Left renal cortex interstitium (tissue), 4 donors: Measurements from ENCODE around the gene FBXW11. TPM values are rescaled to one million over a fixed set of nuclear protein-coding genes. Genes with fewer than 3 reads are reported as not detected.

ENCODE experiments used
- DNase-seq, 4 donors: peaks; one replicate each; pipeline ENCODE4 v3.0.0-alpha.2; 2013; ENCODE audit warnings: low read depth in 4 of 4, low spot score in 2 of 4, missing footprints in 1 of 4
- polyA plus RNA-seq, 4 donors: library from polyadenylated mRNA; unstranded; fragments of 120-200 nt; gene quantifications; one replicate each; pipeline ENCODE4 v1.2.1, GENCODE V29; 2013; ENCODE audit not compliant: insufficient read length in 4 of 4

Gene FBXW11
- polyA plus RNA-seq, 4 donors = 51.0 to 58.7 (median 55.5) TPM

- no peak for DNase-seq
Measured at GRCh38 chr5:171874234-171874633, 132.2 kb downstream of the FBXW11 start.

GRCh38 chr5:171872666-171873065 is 133.8 kb downstream of the FBXW11 start:
- no peak for DNase-seq

- DNase-seq = no peak
Measured at GRCh38 chr5:171871711-171872110, 134.7 kb downstream of the FBXW11 start.

GRCh38 chr5:171869956-171870355 is 136.5 kb downstream of the FBXW11 start:
- no peak for DNase-seq

- DNase-seq = no peak
Measured at GRCh38 chr5:171868236-171868635, 138.2 kb downstream of the FBXW11 start.

- no peak for DNase-seq
Measured at GRCh38 chr5:171867786-171868185, 138.7 kb downstream of the FBXW11 start.

- DNase-seq = no peak
Measured at GRCh38 chr5:171865471-171865870, 141.0 kb downstream of the FBXW11 start.

GRCh38 chr5:171863935-171864334 is 142.5 kb downstream of the FBXW11 start:
- DNase-seq = no peak

- DNase-seq = no peak
Measured at GRCh38 chr5:171862624-171863023, 143.8 kb downstream of the FBXW11 start.

- no peak for DNase-seq
Measured at GRCh38 chr5:171861381-171861780, 145.1 kb downstream of the FBXW11 start.

GRCh38 chr5:171858303-171858702 is 148.1 kb downstream of the FBXW11 start:
- no peak for DNase-seq

- DNase-seq = no peak
Measured at GRCh38 chr5:171857489-171857876, 149.0 kb downstream of the FBXW11 start.

GRCh38 chr5:171855798-171856763 is 150.4 kb downstream of the FBXW11 start:
- DNase-seq = no peak

GRCh38 chr5:171855265-171855664 is 151.2 kb downstream of the FBXW11 start:
- no peak for DNase-seq

- no peak for DNase-seq
Measured at GRCh38 chr5:171852255-171852681, 154.2 kb downstream of the FBXW11 start.

- no peak for DNase-seq
Measured at GRCh38 chr5:171851251-171851650, 155.2 kb downstream of the FBXW11 start.

GRCh38 chr5:171850324-171850947 is 156.0 kb downstream of the FBXW11 start:
- no peak for DNase-seq

- no peak for DNase-seq
Measured at GRCh38 chr5:171849585-171850323, 156.7 kb downstream of the FBXW11 start.

- DNase-seq = no peak
Measured at GRCh38 chr5:171848911-171849520, 157.4 kb downstream of the FBXW11 start.

GRCh38 chr5:171848486-171848885 is 158.0 kb downstream of the FBXW11 start:
- DNase-seq = no peak

GRCh38 chr5:171848006-171848405 is 158.4 kb downstream of the FBXW11 start:
- DNase-seq = no peak
